Mesodermal cell (in vitro differentiated cells): ENCODE measurements around the gene ABHD11.
"Not testable (repeated sequence)": the region's sequence is repeated elsewhere in the genome, so short reads cannot be mapped to it uniquely, and the experiment has no call there.

ENCODE experiments used
- H3K27ac ChIP-seq: 2 replicates; pipeline ENCODE4 v1.7.0; 2013; ENCODE audit warnings: mild to moderate bottlenecking, low read depth, low read length, moderate library complexity; ENCODE audit not compliant: severe bottlenecking
- H3K36me3 ChIP-seq: 2 replicates; pipeline ENCODE4 v1.7.1; 2013; ENCODE audit warnings: mild to moderate bottlenecking, low read length, moderate library complexity; ENCODE audit not compliant: control insufficient read depth, insufficient read depth
- H3K4me1 ChIP-seq: one replicate; pipeline ENCODE4 v1.7.1; 2013; ENCODE audit warnings: mild to moderate bottlenecking, low read length; ENCODE audit not compliant: insufficient read depth, control insufficient read depth, poor library complexity, severe bottlenecking
- H3K4me3 ChIP-seq: 2 replicates; pipeline ENCODE4 v1.7.0; 2013; ENCODE audit warnings: low read length, control low read depth, mild to moderate bottlenecking; ENCODE audit not compliant: insufficient read depth, poor library complexity, severe bottlenecking; ENCODE audit errors: extremely low read depth
- H3K9me3 ChIP-seq: 2 replicates; pipeline ENCODE4 v1.7.1; 2013; ENCODE audit warnings: mild to moderate bottlenecking, low read length, moderate library complexity; ENCODE audit not compliant: control insufficient read depth
- WGBS, 2 experiments: methylation state at CpG; one replicate each; pipeline ENCODE4 v1.1.5; 2013; ENCODE audit warnings: missing lambda C conversion rate in 2 of 2; ENCODE audit not compliant: insufficient coverage in 2 of 2; 5-methylcytosine and 5-hydroxymethylcytosine counted together

Gene ABHD11

GRCh38 chr7:73718438-73718881 lies 20.1 kb downstream of the ABHD11 start:
- H3K9me3 ChIP-seq = no peaks in the 10 kb centered on the region
- peak overlapping the region; percentile 78 for H3K4me3 ChIP-seq
- peaks cover 3% of the 10 kb centered on the region for H3K36me3 ChIP-seq
- H3K27ac ChIP-seq = no peak overlapping the region
- peaks cover 27% of the 10 kb centered on the region for H3K4me1 ChIP-seq
- 0 to 93% methylated on average over 1 to 2 of the region's 9 CpGs for WGBS, 2 experiments

GRCh38 chr7:73717991-73718405 lies 20.6 kb downstream of the ABHD11 start:
- no peak overlapping the region for H3K27ac ChIP-seq
- WGBS, 2 experiments = 85 to 86% methylated on average over 10 of the region's 10 CpGs
- no peaks in the 10 kb centered on the region for H3K9me3 ChIP-seq
- peaks cover 27% of the 10 kb centered on the region for H3K4me1 ChIP-seq
- H3K36me3 ChIP-seq = peaks cover 7% of the 10 kb centered on the region
- H3K4me3 ChIP-seq = no peak overlapping the region

GRCh38 chr7:73717025-73717807 lies 21.4 kb downstream of the ABHD11 start:
- WGBS, 2 experiments = 96 to 97% methylated on average over 4 of the region's 13 CpGs

GRCh38 chr7:73716318-73716890 lies 22.2 kb downstream of the ABHD11 start:
- WGBS, 2 experiments = 87 to 92% methylated on average over 3 to 4 of the region's 4 CpGs
- Histone ChIP-seq H3K36me3 (peaks cover 8% of the 10 kb centered on the region), H3K4me3 (no peak overlapping the region), H3K9me3 (no peaks in the 10 kb centered on the region), H3K4me1 (peaks cover 27% of the 10 kb centered on the region), H3K27ac (peak overlapping the region; percentile 49)

More at GRCh38 chr7:73717025-73717807, 21.4 kb downstream of the ABHD11 start:
- Histone ChIP-seq H3K4me3 (no peak overlapping the region), H3K4me1 (peaks cover 27% of the 10 kb centered on the region), H3K36me3 (peaks cover 8% of the 10 kb centered on the region), H3K9me3 (no peaks in the 10 kb centered on the region), H3K27ac (no peak overlapping the region)

GRCh38 chr7:73715648-73716317 lies 22.8 kb downstream of the ABHD11 start:
- Histone ChIP-seq H3K4me3 (no peak overlapping the region), H3K9me3 (no peaks in the 10 kb centered on the region), H3K36me3 (peaks cover 8% of the 10 kb centered on the region), H3K4me1 (peaks cover 27% of the 10 kb centered on the region), H3K27ac (peak overlapping the region; percentile 49)
- WGBS, 2 experiments = 85 to 90% methylated on average over 15 of the region's 16 CpGs

GRCh38 chr7:73713319-73713718 lies 25.3 kb downstream of the ABHD11 start:
- Histone ChIP-seq H3K36me3 (peaks cover 11% of the 10 kb centered on the region), H3K4me1 (peaks cover 25% of the 10 kb centered on the region)
- H3K27ac ChIP-seq, H3K9me3 ChIP-seq, H3K4me3 ChIP-seq: not testable (repeated sequence)
- 90 to 94% methylated on average over 5 to 6 of the region's 6 CpGs for WGBS, 2 experiments

- H3K9me3 ChIP-seq = no peaks in the 10 kb centered on the region
- no peak overlapping the region for H3K4me3 ChIP-seq
- no peak overlapping the region for H3K27ac ChIP-seq
- whole genome bisulfite sequencing, 2 experiments = 60% methylated on average over 1 of the region's 1 CpG; no CpG with 5 or more reads in 1 of the 2 experiments
- peaks cover 19% of the 10 kb centered on the region for H3K4me1 ChIP-seq
- peaks cover 11% of the 10 kb centered on the region for H3K36me3 ChIP-seq
Measured at GRCh38 chr7:73712773-73713172, 25.8 kb downstream of the ABHD11 start.

GRCh38 chr7:73708961-73709549 lies 29.5 kb downstream of the ABHD11 start:
- no peak overlapping the region for H3K4me3 ChIP-seq

GRCh38 chr7:73707045-73707631 lies 31.5 kb downstream of the ABHD11 start:
- no peak overlapping the region for H3K4me3 ChIP-seq
- whole genome bisulfite sequencing, 2 experiments = 79 to 85% methylated on average over 8 to 14 of the region's 15 CpGs
- no peaks in the 10 kb centered on the region for H3K9me3 ChIP-seq
- peaks cover 26% of the 10 kb centered on the region for H3K36me3 ChIP-seq
- H3K27ac ChIP-seq = no peak overlapping the region
- H3K4me1 ChIP-seq = peaks cover 5% of the 10 kb centered on the region

More at GRCh38 chr7:73708961-73709549, 29.5 kb downstream of the ABHD11 start:
- Histone ChIP-seq H3K9me3 (no peaks in the 10 kb centered on the region), H3K4me1 (no peaks in the 10 kb centered on the region), H3K27ac (no peak overlapping the region), H3K36me3 (peaks cover 20% of the 10 kb centered on the region)
- 96% methylated on average over 12 to 16 of the region's 16 CpGs for WGBS, 2 experiments
